GM11168 (cell line): ENCODE measurements around the gene SERTM2.

ENCODE experiments used
- in situ Hi-C: fragments of 300-500 bp; cut with MboI; formaldehyde crosslinking; loops from one replicate; pipeline ENCODE4 v1.12.0; 2022; ENCODE audit warnings: low sequenced_read_pairs; ENCODE audit not compliant: unreplicated experiment

Gene SERTM2

DNA sequence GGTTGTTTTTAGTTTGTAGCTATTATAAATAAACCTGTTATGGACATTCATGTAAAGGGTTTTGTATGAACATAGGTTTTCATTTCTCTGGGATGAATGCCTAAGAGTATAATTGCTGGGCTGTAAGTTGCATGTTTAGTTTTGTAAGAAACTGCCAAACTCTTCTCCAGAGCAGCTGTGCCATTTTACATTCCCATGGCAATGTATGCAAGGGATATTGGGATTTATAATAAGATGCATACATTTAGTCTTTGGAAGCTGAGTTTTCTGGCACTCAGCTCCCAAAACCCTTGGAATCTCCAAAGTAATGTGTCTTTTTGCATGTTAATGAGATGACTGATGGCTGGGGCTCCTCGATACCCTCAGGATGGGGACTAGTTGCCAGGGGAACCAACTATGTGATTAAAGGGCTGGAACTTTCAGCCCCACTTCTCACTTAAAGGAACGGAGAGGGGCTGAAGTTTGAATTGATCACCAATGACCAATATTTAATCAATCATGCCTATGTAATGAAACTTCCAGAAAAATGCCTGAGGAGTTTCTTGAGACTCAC, 44.0 kb downstream of the SERTM2 start:
- in situ Hi-C loops, result no loop called here

DNA sequence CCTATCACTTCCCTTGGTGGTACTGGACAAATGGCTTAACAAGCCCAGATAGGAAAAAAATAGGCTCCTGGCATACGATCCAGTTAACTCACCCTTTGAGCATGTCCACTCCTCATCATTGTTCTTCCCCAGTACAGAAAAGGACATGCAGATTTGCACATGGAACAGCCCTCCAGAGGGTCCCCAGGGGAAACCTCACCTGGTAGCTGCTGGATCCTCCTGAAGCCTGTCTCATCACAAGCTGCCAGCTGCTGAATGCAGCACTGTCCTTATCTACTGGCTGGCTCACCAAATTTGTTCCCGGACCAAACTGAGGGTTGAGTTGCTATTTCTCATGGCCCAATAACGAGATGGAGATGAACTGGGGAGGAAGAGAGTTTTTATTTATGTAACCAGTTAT, 49.4 kb downstream of the SERTM2 start:
- in situ Hi-C loops, result no loop called here

DNA sequence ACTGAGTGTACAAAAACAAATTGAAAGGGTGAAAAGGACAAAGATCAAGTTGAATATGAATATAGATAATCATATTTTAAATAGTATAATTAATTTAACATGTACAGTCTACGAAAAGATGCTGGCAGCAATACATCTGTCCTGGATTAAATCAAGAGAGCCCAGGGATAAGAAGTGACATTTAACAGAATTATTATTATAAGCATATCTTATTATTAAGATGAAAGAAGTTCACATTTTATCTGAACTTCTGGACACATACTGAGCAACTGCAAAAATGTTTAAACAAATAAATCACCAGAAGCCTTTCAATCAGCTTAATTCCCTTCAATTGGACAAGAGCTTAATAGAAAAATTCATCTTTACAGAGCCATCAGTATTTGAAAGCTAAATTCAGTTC, 50.4 kb downstream of the SERTM2 start:
- in situ Hi-C loops, result no loop called here

DNA sequence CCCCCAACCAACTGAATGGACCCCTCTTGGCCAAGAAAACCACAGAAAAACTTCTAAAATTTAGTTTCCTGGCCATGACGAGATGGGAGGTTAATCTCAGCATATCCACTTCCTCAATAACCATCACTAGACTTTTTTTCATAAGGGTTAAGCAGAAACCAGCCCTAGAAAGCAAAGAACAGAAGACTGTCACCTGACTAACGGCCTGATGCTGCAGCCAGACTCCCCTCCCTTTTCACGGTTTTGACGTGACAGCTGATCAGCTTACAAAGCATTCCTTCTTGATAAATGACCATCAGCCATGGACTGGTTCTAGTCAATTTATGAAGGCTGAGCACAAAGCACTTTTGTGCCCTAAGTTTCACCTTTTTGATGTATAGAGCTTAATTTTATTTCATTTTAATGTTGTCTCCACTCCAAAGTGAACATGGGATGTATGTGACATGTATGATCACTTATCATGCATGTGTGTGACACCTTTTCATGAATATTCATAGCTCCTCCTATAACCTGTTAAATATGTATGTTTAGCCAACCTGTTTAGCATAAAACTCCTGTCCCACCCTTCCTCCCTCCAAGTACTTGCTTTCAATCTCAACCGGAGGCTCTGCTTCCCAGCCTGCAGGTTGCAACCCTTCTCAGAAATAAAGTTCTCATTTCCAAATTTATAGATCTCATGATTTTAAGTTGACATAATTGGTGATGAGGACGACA, 56.3 kb downstream of the SERTM2 start:
- in situ Hi-C loops, result no loop called here

DNA sequence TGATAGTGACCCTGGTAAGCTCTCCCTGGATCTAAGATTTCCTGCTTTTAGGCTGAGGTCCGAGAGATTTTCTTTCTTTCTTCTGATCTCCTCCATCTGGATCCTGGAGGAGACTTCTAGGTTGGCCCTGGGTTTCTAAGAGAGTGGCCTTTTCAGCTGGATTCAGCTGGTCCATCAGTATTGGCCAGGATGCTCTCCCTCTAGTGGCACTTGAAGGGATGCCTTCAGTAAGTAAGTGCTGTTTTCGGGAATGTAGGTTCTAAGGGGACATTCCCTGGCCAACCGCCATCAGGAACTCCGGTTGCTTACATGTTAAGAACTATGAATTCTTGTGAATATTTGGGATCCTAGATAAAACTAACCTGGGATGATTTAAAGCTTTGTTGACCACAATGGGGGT, 56.9 kb downstream of the SERTM2 start:
- in situ Hi-C loops, result no loop called here

DNA sequence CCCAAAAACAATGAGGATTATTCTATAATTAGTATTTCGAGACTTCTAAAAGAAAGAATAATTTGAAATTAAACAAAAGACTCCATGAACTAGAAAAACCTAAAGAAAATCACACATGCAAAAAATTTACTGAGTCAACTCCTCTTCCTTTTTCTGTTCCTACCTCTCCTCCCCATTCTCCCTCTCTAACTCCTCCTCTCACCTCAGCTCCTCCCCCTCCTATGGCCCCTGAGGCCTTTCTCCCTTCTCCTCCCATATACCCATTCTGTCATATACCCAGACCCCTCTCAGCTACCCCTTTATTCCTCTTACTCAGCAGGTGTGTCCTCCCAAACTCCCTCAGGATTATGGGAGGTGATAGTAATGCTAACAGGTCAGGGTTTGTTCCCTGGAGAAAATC, 57.4 kb downstream of the SERTM2 start:
- in situ Hi-C loops, result no loop called here
